ENCODE data around the gene VWA5B2. TPM values are rescaled to one million over a fixed set of nuclear protein-coding genes. Genes with fewer than 3 reads are reported as not detected.

Gene VWA5B2
- total and polyA plus RNA-seq, 9 of the 15 experiments (the other 6 are each of a cell fraction or from before 2014, with no cell fraction given), result 0.04 TPM; not detected in 8

- TF ChIP-seq UBTF (IDR thresholded peaks at IDR 0.05; ENCODE audit: borderline replicate concordance in 1 of 2, low read depth in 2 of 2, low read length in 2 of 2) (peak in 1 of 2 experiments; percentile 69; a peak in 2 of 4 replicates), IRF1 (CRISPR knock-in tag; IDR thresholded peaks at IDR 0.05; ENCODE audit: borderline replicate concordance) (no peak), RBM39 (optimal IDR thresholded peaks at IDR 0.05; ENCODE audit: low read depth, low read length) (no peak), ZBTB43 (CRISPR knock-in tag; IDR thresholded peaks at IDR 0.05) (no peak), NCOA1 (IDR thresholded peaks at IDR 0.05; ENCODE audit: low read depth) (0 out of 2 replicates have a peak, but pooled peaks have one; percentile 10), ZNF165 (CRISPR knock-in tag; IDR thresholded peaks at IDR 0.05; ENCODE audit: borderline replicate concordance) (no peak), KDM5B (IDR thresholded peaks at IDR 0.05; ENCODE audit: insufficient replicate concordance, low read depth, low read length) (peak; percentile 80), BACH1 (tag; IDR thresholded peaks at IDR 0.05) (no peak), ZNF778 (CRISPR knock-in tag; IDR thresholded peaks at IDR 0.05) (no peak), SRSF1 (IDR thresholded peaks at IDR 0.05; ENCODE audit: low read depth, low read length) (no peak), DACH1 (IDR thresholded peaks at IDR 0.05; ENCODE audit: partially characterized antibody) (peak; percentile 50), MAFF (IDR thresholded peaks at IDR 0.05; ENCODE audit: low read length) (no peak; the same call in 1 of the 2 replicates), CC2D1A (IDR thresholded peaks at IDR 0.05) (no peak), BHLHE40 (IDR thresholded peaks at IDR 0.05; ENCODE audit: low read length) (peak; percentile 83), ZNF512 (tag; IDR thresholded peaks at IDR 0.05) (peak; percentile 85), FOXA3 (CRISPR knock-in tag; conservative IDR thresholded peaks at IDR 0.05 in 1 of 2, IDR thresholded peaks at IDR 0.05 in 1 of 2) (no peak)
- TF ChIP-seq, protein P1, sequence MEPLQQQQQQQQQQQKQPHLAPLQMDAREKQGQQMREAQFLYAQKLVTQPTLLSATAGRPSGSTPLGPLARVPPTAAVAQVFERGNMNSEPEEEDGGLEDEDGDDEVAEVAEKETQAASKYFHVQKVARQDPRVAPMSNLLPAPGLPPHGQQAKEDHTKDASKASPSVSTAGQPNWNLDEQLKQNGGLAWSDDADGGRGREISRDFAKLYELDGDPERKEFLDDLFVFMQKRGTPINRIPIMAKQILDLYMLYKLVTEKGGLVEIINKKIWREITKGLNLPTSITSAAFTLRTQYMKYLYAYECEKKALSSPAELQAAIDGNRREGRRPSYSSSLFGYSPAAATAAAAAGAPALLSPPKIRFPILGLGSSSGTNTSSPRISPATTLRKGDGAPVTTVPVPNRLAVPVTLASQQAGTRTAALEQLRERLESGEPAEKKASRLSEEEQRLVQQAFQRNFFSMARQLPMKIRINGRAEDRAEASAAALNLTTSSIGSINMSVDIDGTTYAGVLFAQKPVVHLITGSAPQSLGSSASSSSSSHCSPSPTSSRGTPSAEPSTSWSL (CRISPR knock-in tag; IDR thresholded peaks at IDR 0.05; ENCODE audit: borderline replicate concordance), result no peak
- TF ChIP-seq, protein P2, sequence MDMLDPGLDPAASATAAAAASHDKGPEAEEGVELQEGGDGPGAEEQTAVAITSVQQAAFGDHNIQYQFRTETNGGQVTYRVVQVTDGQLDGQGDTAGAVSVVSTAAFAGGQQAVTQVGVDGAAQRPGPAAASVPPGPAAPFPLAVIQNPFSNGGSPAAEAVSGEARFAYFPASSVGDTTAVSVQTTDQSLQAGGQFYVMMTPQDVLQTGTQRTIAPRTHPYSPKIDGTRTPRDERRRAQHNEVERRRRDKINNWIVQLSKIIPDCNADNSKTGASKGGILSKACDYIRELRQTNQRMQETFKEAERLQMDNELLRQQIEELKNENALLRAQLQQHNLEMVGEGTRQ (CRISPR knock-in tag; IDR thresholded peaks at IDR 0.05), result no peak
These were observed 20.2 kb downstream of the VWA5B2 start, which contains the start of gene EEF1AKMT4 (continued) for GRCh38 chr3:184249412-184250166.

All from K562 (cell line).